ENCODE results near the gene MAP1LC3A.

DNA sequence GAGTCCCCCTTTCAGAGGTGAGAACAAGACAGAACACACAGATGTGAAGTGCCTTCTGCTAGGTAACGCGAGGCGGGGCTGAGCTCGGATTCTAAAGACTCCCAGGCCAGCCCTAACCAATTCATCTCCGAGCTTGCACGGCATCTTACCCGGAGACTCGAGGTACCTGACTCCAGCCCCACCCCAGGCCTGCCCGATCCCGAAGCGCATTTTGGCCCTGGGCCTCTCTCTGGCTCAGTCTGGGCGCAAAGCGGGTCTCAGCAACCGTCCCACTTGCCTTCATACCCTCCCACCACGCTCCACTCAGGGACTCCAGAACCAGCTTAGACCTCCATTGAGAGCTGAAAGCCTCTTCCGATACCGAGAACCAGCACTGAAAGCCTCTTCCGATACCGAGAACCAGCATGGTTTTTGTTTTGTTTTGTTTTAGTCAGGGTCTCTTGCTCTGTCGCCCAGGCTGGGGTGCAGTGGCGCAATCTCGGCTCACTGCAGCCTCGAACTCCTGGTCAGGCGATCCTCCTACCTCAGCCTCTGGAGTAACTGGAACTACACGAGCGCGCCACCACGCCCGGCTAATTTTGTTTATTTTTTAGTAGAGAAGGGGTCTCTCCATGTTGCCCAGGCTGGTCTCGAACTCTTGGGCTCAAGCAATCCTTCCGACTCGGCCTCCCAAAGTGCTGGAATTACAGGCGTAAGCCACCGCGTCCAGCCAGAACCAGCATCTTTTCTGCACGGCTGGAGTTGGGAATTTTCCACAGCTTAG lies 42.9 kb upstream of the MAP1LC3A start:
- TF ChIP-seq, protein P1, sequence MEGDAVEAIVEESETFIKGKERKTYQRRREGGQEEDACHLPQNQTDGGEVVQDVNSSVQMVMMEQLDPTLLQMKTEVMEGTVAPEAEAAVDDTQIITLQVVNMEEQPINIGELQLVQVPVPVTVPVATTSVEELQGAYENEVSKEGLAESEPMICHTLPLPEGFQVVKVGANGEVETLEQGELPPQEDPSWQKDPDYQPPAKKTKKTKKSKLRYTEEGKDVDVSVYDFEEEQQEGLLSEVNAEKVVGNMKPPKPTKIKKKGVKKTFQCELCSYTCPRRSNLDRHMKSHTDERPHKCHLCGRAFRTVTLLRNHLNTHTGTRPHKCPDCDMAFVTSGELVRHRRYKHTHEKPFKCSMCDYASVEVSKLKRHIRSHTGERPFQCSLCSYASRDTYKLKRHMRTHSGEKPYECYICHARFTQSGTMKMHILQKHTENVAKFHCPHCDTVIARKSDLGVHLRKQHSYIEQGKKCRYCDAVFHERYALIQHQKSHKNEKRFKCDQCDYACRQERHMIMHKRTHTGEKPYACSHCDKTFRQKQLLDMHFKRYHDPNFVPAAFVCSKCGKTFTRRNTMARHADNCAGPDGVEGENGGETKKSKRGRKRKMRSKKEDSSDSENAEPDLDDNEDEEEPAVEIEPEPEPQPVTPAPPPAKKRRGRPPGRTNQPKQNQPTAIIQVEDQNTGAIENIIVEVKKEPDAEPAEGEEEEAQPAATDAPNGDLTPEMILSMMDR (IDR thresholded peaks at IDR 0.05), result no peak
- TF ChIP-seq EP300 (IDR thresholded peaks at IDR 0.05) (no peak), POLR2A (IDR thresholded peaks at IDR 0.05) (no peak)
